ENCODE results near the gene CYP2W1. TPM values are rescaled to one million over a fixed set of nuclear protein-coding genes. Genes with fewer than 3 reads are reported as not detected.

CYP2W1 gene
- total RNA-seq, 1 experiment from 2014 or later, result not detected

GRCh38 chr7:974820-975681 is 7.9 kb upstream of the CYP2W1 start, which contains the start of gene COX19:
Gene COX19, minus strand, starts transcription at chr7:975549. Its CDS starts 40 bp downstream, at chr7:975509.
- Histone ChIP-seq H3K79me2 (ENCODE audit: low read depth) (peaks cover 51% of the 10 kb centered on the region), H3K4me2 (peak within 1 kb of the TSS; percentile 95), H3K27me3 (ENCODE audit: insufficient read depth, low read depth) (no peaks in the 10 kb centered on the region), H2AFZ (peak within 1 kb of the TSS; percentile 84), H3K36me3 (ENCODE audit: low read depth) (peaks cover 21% of the 10 kb centered on the region), H3K4me1 (replicated peaks; ENCODE audit: insufficient read depth) (peaks cover 18% of the 10 kb centered on the region; the same call in 1 of the 2 replicates), H3F3A (ENCODE audit: insufficient read depth, low read depth) (peaks cover 15% of the 10 kb centered on the region; the same call in 1 of the 2 replicates), H3K4me3 (peak within 1 kb of the TSS; percentile 84), H3K9me3 (ENCODE audit: insufficient read depth, low read depth) (no peaks in the 10 kb centered on the region), H3K9me2 (ENCODE audit: insufficient read depth) (no peaks in the 10 kb centered on the region), H4K20me1 (ENCODE audit: insufficient read depth) (peaks cover 48% of the 10 kb centered on the region), H3K27ac (peak within 1 kb of the TSS; percentile 79)
- intact Hi-C loops (cut with micrococcal nuclease; ENCODE audit: unreplicated experiment), result loop anchor here (1.0 kb wide), 1 partner anchor 61 kb away; no protein-coding TSS in a partner anchor
- ChIA-PET CTCF (interaction anchor here (0.6 to 1.0 kb wide), 3 partner anchors 25 to 425 kb away, joined by 3 to 5 read pairs (median 3); no protein-coding TSS in a partner anchor), POLR2A (ENCODE audit: unreplicated experiment) (interaction anchor here (0.5 to 1.2 kb wide), 9 partner anchors 26 to 881 kb away, joined by 3 to 16 read pairs (median 4); partner anchors contain the start of genes PRKAR1B and SUN1)
- peak; percentile 70 to 93 for DNase-seq
- BruUV-seq (replicated peaks), result no TSS peak
- TF ChIP-seq CTCF (conservative IDR thresholded peaks at IDR 0.05), result no peak
- no peak for TF ChIP-seq EZH2 (IDR thresholded peaks at IDR 0.05; ENCODE audit: low read depth)

GRCh38 chr7:975702-976473 is 7.1 kb upstream of the CYP2W1 start:
- Histone ChIP-seq H3K4me1 (replicated peaks; ENCODE audit: insufficient read depth) (peaks cover 18% of the 10 kb centered on the region; the same call in 1 of the 2 replicates), H3K4me2 (peak overlapping the region; percentile 95), H3K9me2 (ENCODE audit: insufficient read depth) (no peaks in the 10 kb centered on the region), H3K79me2 (ENCODE audit: low read depth) (peaks cover 44% of the 10 kb centered on the region), H3K36me3 (ENCODE audit: low read depth) (peaks cover 19% of the 10 kb centered on the region), H3K4me3 (peak overlapping the region; percentile 84; the same call in 1 of the 2 replicates), H3K9me3 (ENCODE audit: insufficient read depth, low read depth) (no peaks in the 10 kb centered on the region), H4K20me1 (ENCODE audit: insufficient read depth) (peaks cover 40% of the 10 kb centered on the region), H3K27ac (no peak overlapping the region), H3K27me3 (ENCODE audit: insufficient read depth, low read depth) (no peaks in the 10 kb centered on the region), H2AFZ (0 out of 2 replicates have a peak overlapping the region, but pooled peaks have one; percentile 24), H3F3A (ENCODE audit: insufficient read depth, low read depth) (peaks cover 15% of the 10 kb centered on the region; the same call in 1 of the 2 replicates)
- TF ChIP-seq EZH2 (IDR thresholded peaks at IDR 0.05; ENCODE audit: low read depth) (no peak), CTCF (conservative IDR thresholded peaks at IDR 0.05) (no peak)
- POLR2A ChIA-PET (ENCODE audit: unreplicated experiment), result interaction anchor here (0.5 to 1.2 kb wide), 3 partner anchors 26 to 81 kb away, joined by 3 to 14 read pairs (median 4); no protein-coding TSS in a partner anchor
- intact Hi-C loops (cut with micrococcal nuclease; ENCODE audit: unreplicated experiment), result loop anchor here (1.0 kb wide), 1 partner anchor 62 kb away; no protein-coding TSS in a partner anchor
- DNase-seq, result no peak
- CTCF ChIA-PET, result interaction anchor here (0.6 to 1.0 kb wide), 2 partner anchors 26 to 424 kb away, joined by 3 to 5 read pairs; no protein-coding TSS in a partner anchor
- TSS peak; percentile 31 for BruUV-seq (replicated peaks)

- Histone ChIP-seq H3K9me3 (ENCODE audit: insufficient read depth, low read depth) (no peaks in the 10 kb centered on the region), H3K27me3 (ENCODE audit: insufficient read depth, low read depth) (no peaks in the 10 kb centered on the region), H3K4me2 (no peak overlapping the region), H3K27ac (no peak overlapping the region), H3K4me1 (replicated peaks; ENCODE audit: insufficient read depth) (peaks cover 18% of the 10 kb centered on the region; the same call in 1 of the 2 replicates), H3F3A (ENCODE audit: insufficient read depth, low read depth) (peaks cover 15% of the 10 kb centered on the region; the same call in 1 of the 2 replicates), H3K4me3 (no peak overlapping the region), H3K36me3 (ENCODE audit: low read depth) (peaks cover 12% of the 10 kb centered on the region), H3K79me2 (ENCODE audit: low read depth) (peaks cover 34% of the 10 kb centered on the region), H2AFZ (no peak overlapping the region), H3K9me2 (ENCODE audit: insufficient read depth) (no peaks in the 10 kb centered on the region), H4K20me1 (ENCODE audit: insufficient read depth) (peaks cover 30% of the 10 kb centered on the region)
- ChIA-PET CTCF (no interaction called here), POLR2A (ENCODE audit: unreplicated experiment) (interaction anchor here (0.5 kb wide), 1 partner anchor 16 kb away, joined by 11 read pairs; no protein-coding TSS in a partner anchor)
- DNase-seq, result no peak
- no peak for TF ChIP-seq CTCF (conservative IDR thresholded peaks at IDR 0.05)
- TF ChIP-seq EZH2 (IDR thresholded peaks at IDR 0.05; ENCODE audit: low read depth), result no peak
- intact Hi-C loops (cut with micrococcal nuclease; ENCODE audit: unreplicated experiment), result no loop called here
- BruUV-seq (replicated peaks), result no TSS peak
Observed at GRCh38 chr7:976901-977325, 6.1 kb upstream of the CYP2W1 start.

Data from PC-9 (cell line).